ENCODE results near the gene RPS27A.
"Not testable (repeated sequence)": the region's sequence is repeated elsewhere in the genome, so short reads cannot be mapped to it uniquely, and the experiment has no call there.

The RPS27A gene

DNA sequence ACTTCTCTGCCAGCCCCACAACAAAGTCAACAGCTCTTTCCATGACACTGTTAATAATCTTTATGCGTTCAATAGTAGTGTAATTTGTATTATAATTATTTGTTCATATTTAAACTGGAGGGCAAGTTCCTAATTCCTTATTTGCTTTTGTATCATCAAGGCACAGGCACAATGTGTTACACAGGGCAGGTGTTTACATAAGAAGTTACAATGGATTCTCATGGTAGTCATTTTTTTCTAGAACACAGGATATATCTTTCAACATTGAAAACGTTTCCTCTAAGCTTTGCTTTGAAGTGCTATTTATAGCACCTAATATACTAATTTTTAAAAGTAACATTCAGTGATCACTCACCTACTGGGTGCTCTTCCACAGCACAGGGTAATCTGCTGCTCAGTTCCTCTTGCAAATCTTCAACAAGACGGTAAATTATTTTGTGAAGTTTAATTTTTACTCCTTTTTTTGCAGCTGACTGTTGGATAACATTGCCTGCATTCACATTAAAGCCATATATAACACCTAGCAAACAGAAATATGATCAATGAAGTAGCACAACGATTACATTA lies 7.3 kb downstream of the RPS27A start:
- no peak for DNase-seq

DNA sequence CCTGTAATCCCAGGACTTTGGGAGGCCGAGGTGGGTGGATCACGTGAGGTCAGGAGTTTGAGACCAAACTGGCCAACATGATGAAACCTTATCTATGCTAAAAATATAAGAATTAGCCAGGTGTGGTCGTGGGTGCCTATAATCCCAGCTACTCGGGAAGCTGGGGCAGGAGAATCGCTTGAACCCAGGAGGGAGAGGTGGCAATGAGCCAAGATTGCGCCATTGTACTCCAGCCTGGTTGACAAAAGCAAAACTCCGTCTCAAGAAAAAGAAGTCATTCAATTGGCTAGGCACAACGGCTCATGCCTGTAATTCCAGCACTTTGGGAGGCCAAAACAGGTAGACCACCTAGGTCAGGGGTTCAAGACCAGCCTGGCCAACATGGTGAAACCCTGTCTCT lies 9.1 kb downstream of the RPS27A start:
- DNase-seq: not testable (repeated sequence)

DNA sequence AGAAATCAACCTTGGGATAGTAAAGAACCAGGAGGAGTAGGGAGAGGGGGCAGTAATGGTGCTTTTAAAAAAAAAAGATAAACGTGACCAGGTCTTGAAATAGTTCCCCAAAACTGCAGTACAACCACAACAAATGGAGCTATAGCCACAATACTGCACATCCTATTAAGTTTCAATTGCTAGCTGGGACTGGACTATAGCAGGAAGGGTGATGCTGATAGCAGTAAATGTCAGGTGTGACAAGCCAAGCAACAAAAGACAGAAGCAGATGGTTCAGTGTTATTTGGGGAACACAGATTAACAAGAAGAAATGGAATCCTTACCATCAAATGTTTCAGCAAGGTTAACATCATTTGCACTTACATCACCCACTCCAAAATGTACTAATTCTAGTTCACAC lies 10.1 kb downstream of the RPS27A start:
- DNase-seq: no peak

DNA sequence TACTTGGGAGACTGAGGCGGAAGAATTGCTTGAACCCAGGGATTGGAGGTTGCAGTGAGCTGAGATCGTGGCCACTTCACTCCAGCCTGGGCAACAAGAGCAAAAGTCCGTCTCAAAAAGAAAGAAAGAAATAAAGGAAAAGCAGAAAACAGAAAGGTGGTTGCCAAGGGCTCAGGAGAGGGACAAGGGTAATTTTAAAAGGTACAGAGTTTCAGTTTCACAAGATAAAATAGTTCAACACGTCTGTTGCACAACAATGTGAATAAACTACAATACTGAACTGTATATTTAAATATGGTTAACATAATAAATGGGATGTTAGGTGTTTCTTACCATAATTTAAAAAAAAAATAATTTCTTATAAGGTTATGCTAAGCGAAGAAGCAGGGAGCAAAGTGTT lies 12.9 kb downstream of the RPS27A start:
- DNase-seq: no peak

DNA sequence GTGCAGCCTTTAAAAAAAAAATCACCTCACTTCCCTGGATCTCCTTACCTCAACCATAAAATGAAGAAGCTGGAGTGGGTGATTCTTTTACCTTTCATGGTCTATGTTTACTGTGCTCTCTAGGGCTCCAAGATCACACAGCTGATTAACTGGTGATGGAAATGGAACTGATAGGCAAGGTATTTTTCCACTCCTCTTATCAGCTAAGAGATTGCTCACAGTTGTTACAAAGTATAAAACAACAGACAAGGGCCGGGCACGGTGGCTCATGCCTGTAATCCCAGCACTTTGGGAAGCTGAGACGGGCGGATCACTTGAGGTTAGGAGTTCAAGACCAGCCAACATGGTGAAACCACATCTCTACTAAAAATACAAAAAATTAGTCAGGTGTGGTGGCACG lies 14.5 kb downstream of the RPS27A start:
- no peak for DNase-seq

DNA sequence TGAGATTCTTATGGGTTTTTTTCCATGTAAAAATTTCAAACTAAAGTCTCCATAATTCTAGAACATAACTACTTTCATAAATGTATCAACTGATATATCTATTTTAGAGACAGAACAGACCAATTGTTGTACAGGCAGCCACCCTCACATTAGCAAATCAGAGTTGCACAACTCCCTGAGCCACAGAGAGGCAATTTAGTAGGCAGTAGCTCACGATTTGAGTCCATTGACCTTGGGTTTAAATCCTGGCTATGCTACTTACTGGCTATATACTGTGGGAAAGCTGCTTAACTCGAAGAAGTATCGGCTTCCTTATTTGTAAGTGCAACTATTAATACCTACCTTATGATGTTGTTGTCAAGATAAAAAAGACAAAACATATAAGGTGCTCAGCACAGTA lies 20.3 kb downstream of the RPS27A start:
- DNase-seq: no peak

DNA sequence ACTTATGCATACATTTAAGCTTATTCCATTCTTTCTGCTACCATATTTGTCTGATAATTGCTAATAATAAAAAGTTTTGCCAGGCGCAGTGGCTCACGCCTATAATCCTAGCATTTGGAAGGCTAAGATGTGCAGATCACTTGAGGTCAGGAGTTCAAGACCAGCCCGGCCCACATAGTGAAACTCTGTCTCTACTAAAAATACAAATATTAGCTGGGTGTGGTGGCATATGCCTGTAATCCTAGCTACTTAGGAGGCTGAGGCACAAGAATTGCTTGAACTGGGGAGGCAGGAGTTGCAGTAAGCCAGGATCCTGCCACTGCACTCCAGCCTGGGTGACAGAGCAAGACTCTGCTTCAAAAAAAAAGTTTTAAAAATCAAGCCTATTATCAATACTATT lies 27.1 kb downstream of the RPS27A start:
- not testable (repeated sequence) for DNase-seq

DNA sequence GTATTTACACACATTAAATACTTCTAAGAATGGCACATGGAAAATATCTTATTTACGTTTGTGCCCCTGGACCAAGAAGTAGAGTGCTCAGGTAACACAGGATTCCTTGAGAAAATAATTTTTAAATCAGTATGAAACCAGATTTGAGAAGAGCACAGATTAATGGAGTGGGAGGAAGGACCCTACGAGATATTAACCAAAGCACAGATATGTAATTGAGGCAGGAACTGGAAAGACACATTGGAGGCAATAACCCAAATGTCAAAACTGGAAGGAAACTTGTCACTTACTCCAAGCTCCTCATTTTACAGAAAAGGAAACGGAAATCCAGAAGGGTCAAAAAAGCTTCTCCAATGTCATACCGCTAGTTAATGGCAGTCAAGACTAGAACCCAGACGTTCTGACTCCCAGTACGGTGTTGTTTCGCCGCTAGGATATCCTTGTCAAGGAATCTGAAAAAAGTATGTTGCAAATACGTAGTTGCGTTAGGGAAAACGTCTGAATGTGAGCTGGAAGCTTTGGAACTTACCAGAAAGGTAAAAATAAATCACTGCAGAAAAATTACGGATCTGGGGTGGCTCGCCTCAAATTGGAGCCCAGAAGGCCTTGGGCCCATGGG lies 35.9 kb downstream of the RPS27A start:
- peak; percentile 2 for DNase-seq

DNA sequence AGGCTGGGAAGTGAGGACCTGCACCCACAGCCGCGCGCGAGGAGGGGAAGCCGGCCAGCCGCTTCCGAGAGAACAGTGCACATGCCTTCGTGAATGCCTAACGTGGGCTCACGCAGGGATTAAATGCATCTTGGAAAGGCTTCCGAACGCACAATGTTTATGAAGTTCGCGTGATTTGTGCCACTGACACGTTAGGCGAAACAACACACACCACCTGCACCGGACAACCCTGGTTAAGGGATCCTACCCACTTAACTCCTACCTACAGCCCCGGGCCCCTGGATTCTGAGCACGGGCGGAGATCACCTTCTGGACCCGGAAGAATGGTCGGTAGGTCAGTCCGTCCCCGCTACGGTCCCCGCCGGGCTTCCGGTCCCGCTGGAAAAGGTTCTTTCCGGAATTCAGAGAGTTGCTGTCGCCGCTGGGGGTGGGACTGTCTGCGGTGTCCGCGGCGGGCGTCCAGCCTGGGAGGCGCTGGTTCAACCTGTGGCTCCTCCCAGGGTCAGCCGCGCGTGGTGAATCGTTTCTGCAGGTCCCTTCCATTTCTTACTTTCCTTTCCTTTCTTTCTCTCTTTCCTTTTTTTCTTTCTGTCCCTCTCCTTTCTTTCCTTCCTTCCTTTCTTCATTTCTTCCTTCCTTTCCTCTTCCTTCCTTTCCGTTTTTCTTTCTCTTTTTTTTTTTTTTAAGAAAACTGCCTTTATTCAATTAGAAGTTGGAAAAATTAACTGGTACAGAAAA lies 36.6 kb downstream of the RPS27A start, which contains the start of gene MTIF2:
MTIF2 (minus strand) TSS at position 325 of the 738 bp plus-strand sequence. CDS start 5,373 bp downstream, outside the sequence.
- peak; percentile 93 for DNase-seq

DNA sequence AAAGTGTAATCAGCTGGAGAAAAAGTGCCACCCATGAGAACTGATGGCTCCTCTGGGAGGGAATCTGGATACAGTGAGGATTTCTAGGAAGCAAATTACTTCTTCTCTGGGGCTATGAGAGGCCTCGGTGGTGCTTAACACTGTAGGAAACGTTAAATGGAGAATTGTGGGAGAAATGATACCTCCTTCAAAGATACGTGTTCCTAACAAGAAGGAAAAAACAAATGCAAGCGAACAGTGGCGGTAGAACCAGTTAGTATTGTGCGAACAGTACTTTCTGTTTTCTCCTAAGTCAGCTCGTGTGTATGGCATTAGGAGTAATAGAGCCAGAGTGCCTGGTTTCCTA lies 37.1 kb downstream of the RPS27A start:
- DNase-seq: peak; percentile 1

DNA sequence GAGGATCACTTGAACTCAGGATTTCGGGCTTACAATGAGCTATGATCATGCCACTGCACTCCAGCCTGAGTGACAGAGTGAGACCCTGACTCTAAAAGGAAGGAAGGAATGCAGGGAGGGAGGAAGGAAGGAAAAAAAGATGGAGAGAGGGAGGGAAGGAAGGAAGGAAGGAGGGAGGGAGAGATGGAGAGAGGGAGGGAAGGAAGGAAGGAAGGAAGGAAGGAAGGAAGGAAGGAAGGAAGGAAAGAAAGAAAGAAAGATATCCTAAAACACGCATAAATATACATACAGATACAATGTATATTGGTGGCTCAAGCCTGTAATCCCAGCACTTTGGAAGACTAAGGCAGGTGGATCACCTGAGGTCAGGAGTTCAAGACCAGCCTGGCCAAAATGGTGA lies 41.9 kb downstream of the RPS27A start:
- not testable (repeated sequence) for DNase-seq

DNA sequence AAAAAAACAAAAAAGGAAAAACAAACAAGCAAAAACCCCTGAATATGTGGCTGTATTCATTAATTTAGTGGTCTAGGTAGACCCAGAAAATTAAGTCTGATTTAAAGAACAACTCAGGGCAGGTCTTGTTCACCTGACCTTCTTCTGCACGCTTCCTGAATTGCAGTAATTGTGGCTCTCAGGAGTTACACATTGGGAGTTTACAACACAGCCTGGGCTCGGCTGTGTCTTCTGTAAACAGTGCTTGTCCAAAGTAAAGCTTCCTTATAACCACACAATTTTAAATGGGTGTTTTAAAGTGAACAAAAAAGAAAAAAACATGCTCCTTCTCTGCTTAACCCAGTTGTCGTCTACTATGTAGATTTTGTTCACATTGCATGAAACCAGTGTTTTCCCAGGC lies 44.8 kb downstream of the RPS27A start:
- DNase-seq: no peak

DNA sequence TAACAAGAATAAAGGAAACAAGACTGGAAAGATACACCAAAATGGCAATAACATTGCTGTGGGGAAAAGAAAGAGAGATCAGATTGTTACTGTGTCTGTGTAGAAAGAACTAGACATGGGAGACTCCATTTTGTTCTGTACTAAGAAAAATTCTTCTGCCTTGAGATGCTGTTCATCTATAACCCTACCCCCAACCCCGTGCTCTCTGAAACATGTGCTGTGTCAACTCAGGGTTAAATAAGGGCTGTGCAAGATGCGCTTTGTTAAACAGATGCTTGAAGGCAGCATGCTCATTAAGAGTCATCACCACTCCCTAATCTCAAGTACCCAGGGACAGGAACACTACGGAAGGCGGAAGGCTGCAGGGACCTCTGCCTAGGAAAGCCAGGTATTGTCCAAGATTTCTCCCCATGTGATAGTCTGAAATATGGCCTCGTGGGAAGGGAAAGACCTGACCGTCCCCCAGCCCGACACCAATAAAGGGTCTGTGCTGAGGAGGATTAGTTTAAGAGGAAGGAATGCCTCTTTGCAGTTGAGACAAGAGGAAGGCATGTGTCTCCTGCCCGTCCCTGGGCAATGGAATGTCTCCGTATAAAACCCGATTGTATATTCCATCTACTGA lies 46.8 kb downstream of the RPS27A start:
- DNase-seq: not testable (repeated sequence)

DNA sequence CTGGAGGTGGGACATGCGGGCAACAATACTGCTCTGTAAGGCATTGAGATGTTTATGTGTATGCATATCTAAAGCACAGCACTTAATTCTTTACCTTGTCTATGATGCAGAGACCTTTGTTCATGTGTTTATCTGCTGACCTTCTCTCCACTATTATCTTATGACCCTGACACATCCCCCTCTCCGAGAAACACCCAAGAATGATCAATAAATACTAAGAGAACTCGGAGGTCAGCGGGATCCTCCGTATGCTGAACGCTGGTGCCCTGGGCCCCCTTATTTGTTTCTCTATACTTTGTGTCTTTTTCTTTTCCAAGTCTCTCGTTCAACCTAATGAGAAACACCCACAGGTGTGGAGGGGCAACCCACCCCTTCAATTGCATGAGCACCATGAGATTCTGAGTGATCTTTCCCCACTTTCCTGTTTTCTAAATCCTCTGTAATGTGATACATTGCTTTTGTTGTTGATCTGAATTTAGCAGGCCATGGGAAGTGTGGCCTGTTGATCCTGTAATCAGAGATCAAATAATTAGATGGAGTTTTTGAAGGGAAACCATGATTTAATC lies 47.5 kb downstream of the RPS27A start:
- not testable (repeated sequence) for DNase-seq

DNA sequence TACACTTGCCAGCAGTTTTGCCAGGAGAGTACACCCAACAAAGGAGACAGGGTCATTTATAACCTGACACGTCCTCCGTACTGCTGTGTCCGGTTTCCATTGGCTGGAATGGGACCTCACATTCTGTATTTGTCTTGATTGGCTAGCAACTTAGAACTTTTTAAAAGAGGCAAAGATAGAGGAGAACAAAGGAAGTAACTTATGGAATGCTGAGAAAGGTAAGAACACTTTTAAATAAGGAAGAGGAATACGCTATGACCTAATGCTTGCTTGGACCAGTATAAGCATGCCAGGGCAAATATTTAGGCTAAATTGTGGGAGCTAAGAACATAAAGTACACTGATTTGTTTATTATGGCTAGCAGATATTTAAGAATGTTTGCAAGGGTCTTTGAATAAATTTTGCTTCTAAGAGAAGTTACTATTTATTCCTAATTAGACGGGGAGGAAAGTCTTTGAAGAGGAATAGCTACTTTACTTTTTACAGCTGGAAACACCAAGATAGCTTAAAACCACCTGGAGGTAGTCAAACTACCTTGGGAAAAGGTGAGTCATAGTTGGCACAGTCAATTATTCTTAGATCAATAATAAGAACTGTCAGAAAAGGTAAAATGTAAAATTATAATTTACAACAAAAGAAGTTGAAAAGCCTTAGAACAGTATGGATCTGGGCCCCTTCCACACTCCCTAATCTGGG lies 48.5 kb downstream of the RPS27A start:
- not testable (repeated sequence) for DNase-seq

DNA sequence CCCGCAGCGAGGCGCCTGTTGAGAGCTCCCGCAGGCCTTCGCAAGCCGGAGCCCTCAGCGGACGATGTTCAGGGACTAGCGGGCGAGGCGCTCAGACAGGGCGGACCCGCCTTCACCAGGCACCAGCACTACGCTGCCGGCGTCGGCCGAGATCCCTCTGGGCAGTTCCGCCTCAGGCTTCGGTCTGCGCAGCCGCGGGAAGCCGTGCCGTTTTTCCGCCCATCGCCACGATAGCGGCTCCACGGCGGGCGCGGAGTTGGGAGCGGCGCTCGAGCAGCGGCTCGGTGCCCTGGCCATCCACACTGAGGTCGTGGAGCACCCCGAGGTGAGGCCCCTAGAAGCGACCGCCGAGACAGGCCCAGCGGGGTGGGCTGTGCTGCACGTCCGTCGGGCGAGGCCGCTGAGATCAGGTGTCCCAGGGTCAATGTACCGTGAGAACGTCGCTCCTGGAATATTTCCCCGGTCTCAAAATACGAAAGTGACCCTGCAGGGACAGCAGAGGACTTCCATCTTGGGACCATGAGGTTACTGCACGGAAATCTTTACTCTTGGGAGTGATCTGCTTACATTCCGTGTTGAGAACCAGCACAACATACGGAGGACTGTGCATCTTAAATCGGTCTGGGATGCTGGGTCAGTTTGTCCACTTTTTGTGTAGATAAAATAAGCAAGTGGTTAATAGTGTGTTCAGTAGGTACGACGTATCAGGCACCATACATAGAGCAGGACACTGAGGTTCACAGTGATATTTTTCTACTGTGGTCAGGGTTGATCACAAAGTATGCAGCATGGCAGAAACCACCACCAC lies 49.8 kb downstream of the RPS27A start:
- peak; percentile 85 for DNase-seq

DNA sequence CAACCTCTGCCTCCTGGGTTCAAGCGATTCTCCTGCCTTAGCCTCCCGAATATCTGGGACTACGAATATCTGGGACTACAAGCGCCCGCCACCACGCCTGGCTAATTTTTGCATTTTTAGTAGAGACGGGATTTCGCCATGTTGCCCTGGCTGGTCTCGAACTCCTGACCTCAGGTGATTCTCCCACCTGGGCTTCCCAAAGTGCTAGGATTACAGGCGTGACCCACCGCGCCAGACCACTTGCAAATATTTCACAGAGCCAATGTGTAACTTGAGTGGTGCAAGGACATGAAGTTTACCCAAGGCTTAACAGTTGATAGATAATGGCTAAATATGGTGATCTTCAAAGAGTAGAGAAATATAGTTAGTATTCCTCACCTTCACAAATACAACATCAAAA lies 50.6 kb downstream of the RPS27A start:
- DNase-seq: no peak

All from fibroblast of skin of scalp (primary cell).